HepG2 (cell line): ENCODE results near the gene PPP2R2B. TPM values are rescaled to one million over a fixed set of nuclear protein-coding genes. Genes with fewer than 3 reads are reported as not detected.

ENCODE experiments used
- ATAC-seq: fragments of 200-7000 bp; cut with Tn5 transposase; 3 replicates; pipeline ENCODE4 v1.9.1; 2020; ENCODE audit warnings: mild to moderate bottlenecking, moderate library complexity
- BruUV-seq: library from RNA; stranded (reverse); fragments of 400-500 nt; replicated peaks from 2 replicates; lab custom pipeline; 2021; lab: Mats Ljungman, UMichigan
- CTCF ChIA-PET: fragments of 300-600 bp; formaldehyde crosslinking; extraction: SDS; loops from one replicate; lab custom pipeline; 2021; ENCODE audit warnings: low total read pairs, inconsistent platforms, low intra/inter-chr PET ratio; lab: Yijun Ruan, JAX
- POLR2A ChIA-PET: fragments of 350-600 bp; sonication (Branson Sonifier 250); formaldehyde crosslinking; loops from one replicate; lab custom pipeline; 2020; ENCODE audit warnings: antibody characterized with exemption, inconsistent platforms; lab: Yijun Ruan, JAX
- DNase-seq: peaks from one replicate; pipeline ENCODE4 v3.0.0-alpha.2; 2015; ENCODE audit warnings: low spot score
- FAIRE-seq: peaks from 3 replicates; lab custom pipeline; 2011; peaks lifted over from hg19 to GRCh38; lab: Jason Lieb, UNC
- H2AFZ ChIP-seq: one replicate; pipeline ENCODE4 v1.6.1; 2011; ENCODE audit warnings: low read length, inconsistent platforms
- H3K27ac ChIP-seq: fragments of 300-600 bp; 3 replicates; pipeline ENCODE4 v1.8.0; 2011; ENCODE audit warnings: mixed run types, mild to moderate bottlenecking, mixed read lengths, low read length, inconsistent platforms; ENCODE audit not compliant: insufficient read depth; ENCODE audit errors: extremely low read length
- H3K27me3 ChIP-seq, 2 experiments: fragments of 200-600 bp in 1 of 2; 2 replicates in 1 of 2; 3 replicates in 1 of 2; pipeline versions ENCODE4 v1.6.0 to v1.8.0; 2011; ENCODE audit warnings: low read length in 2 of 2, mild to moderate bottlenecking in 2 of 2, moderate library complexity in 2 of 2, inconsistent platforms in 1 of 2; ENCODE audit not compliant: insufficient read depth in 2 of 2, control insufficient read depth in 1 of 2
- H3K36me3 ChIP-seq, 2 experiments: fragments of 200-600 bp in 1 of 2; replicated peaks in 1 of 2; 2 replicates in 1 of 2; 3 replicates in 1 of 2; pipeline versions ENCODE4 v1.5.1 to v1.8.0; 2011; ENCODE audit warnings: low read length in 2 of 2, inconsistent platforms in 1 of 2; ENCODE audit not compliant: insufficient read depth in 2 of 2, control insufficient read depth in 1 of 2
- H3K4me1 ChIP-seq: 2 replicates; pipeline ENCODE4 v1.5.1; 2012; ENCODE audit warnings: low read length, inconsistent platforms; ENCODE audit not compliant: insufficient read depth
- H3K4me2 ChIP-seq: 2 replicates; pipeline ENCODE4 v1.6.0; 2011; ENCODE audit warnings: low read depth, low read length, inconsistent platforms
- H3K4me3 ChIP-seq, 3 experiments: fragments of 200-600 bp in 1 of 3; sonication (generic), shearing (Covaris generic) in 1 of 3; replicated peaks in 1 of 3; 2 replicates each; pipeline ENCODE4 v1.5.1; 2011 to 2016; ENCODE audit warnings: low read length in 3 of 3, inconsistent platforms in 2 of 3, low read depth in 2 of 3, mild to moderate bottlenecking in 2 of 3, control low read depth in 1 of 3, mixed read lengths in 1 of 3; ENCODE audit not compliant: insufficient read depth in 1 of 3
- H3K79me2 ChIP-seq: one replicate; pipeline ENCODE4 v1.6.1; 2011; ENCODE audit warnings: low read length, inconsistent platforms; ENCODE audit not compliant: insufficient read depth
- H3K9ac ChIP-seq: 2 replicates; pipeline ENCODE4 v1.6.0; 2011; ENCODE audit warnings: mild to moderate bottlenecking, low read depth, low read length, inconsistent platforms; ENCODE audit not compliant: insufficient read depth
- H3K9me3 ChIP-seq: 2 replicates; pipeline ENCODE4 v1.5.1; 2012; ENCODE audit warnings: mild to moderate bottlenecking, low read length
- H4K20me1 ChIP-seq: 2 replicates; pipeline ENCODE4 v1.6.0; 2011; ENCODE audit warnings: inconsistent platforms, mild to moderate bottlenecking, low read length, moderate library complexity; ENCODE audit not compliant: insufficient read depth
- JARID2 ChIP-seq: sonication (generic); formaldehyde crosslinking; IDR thresholded peaks from 2 replicates; pipeline ENCODE4 v1.8.1; 2023; ENCODE audit warnings: missing genetic modification reagents, inconsistent platforms; ENCODE audit not compliant: insufficient replicate concordance
- KDM6A ChIP-seq: IDR thresholded peaks from 2 replicates; pipeline ENCODE4 v1.6.1; 2016; ENCODE audit warnings: low read depth
- MTA3 ChIP-seq: sonication (generic); formaldehyde crosslinking; IDR thresholded peaks from 2 replicates; pipeline ENCODE4 v1.4.0; 2020; ENCODE audit warnings: missing genetic modification reagents
- POLR2AphosphoS5 ChIP-seq: IDR thresholded peaks from 2 replicates; pipeline ENCODE4 v1.6.1; 2012; ENCODE audit warnings: low read depth, low read length
- RFX3 ChIP-seq: IDR thresholded peaks from 2 replicates; pipeline ENCODE4 v1.6.1; 2016; ENCODE audit warnings: missing biosample characterization, missing genetic modification reagents
- SRSF4 ChIP-seq: fragments of 200-400 bp; formaldehyde crosslinking; IDR thresholded peaks from one replicate; pipeline ENCODE4 v1.6.1; 2018; ENCODE audit warnings: mild to moderate bottlenecking, low read depth, low read length, moderate library complexity; ENCODE audit not compliant: poor library complexity, severe bottlenecking
- ZFP36L1 ChIP-seq: sonication (generic); formaldehyde crosslinking; IDR thresholded peaks from 2 replicates; pipeline ENCODE4 v1.8.0; 2022; ENCODE audit warnings: mild to moderate bottlenecking, missing genetic modification reagents, moderate library complexity
- ZNF10 ChIP-seq: sonication (generic); formaldehyde crosslinking; IDR thresholded peaks from 2 replicates; pipeline ENCODE4 v1.4.0; 2020; ENCODE audit warnings: mild to moderate bottlenecking, low read depth, missing genetic modification reagents, borderline replicate concordance
- ZNF138 ChIP-seq: sonication (generic); formaldehyde crosslinking; IDR thresholded peaks from 2 replicates; pipeline ENCODE4 v1.5.0; 2020; ENCODE audit warnings: mild to moderate bottlenecking, low read depth, missing genetic modification reagents
- ZNF235 ChIP-seq: sonication (generic); formaldehyde crosslinking; IDR thresholded peaks from 2 replicates; pipeline ENCODE4 v1.8.1; 2023; ENCODE audit warnings: mild to moderate bottlenecking, missing genetic modification reagents, borderline replicate concordance
- ZNF615 ChIP-seq: sonication (generic); formaldehyde crosslinking; IDR thresholded peaks from 2 replicates; pipeline ENCODE4 v1.5.0; 2020; ENCODE audit warnings: mild to moderate bottlenecking, missing genetic modification reagents, borderline replicate concordance
- ZNF687 ChIP-seq: sonication (generic); formaldehyde crosslinking; IDR thresholded peaks from 2 replicates; pipeline ENCODE4 v1.5.1; 2020; ENCODE audit warnings: mild to moderate bottlenecking, missing genetic modification reagents, moderate library complexity
- ZNF788 ChIP-seq: sonication (generic); formaldehyde crosslinking; IDR thresholded peaks from 2 replicates; pipeline ENCODE4 v1.5.0; 2020; ENCODE audit warnings: mild to moderate bottlenecking, missing genetic modification reagents, borderline replicate concordance
- ZSCAN25 ChIP-seq: sonication (generic); formaldehyde crosslinking; IDR thresholded peaks from 2 replicates; pipeline ENCODE4 v1.8.0; 2022; ENCODE audit warnings: mild to moderate bottlenecking, missing genetic modification reagents
- WGBS: methylation state at CpG from one replicate; pipeline ENCODE4 v1.1.6; 2017; ENCODE audit warnings: low lambda C conversion rate; 5-methylcytosine and 5-hydroxymethylcytosine counted together
- in situ Hi-C: cut with HindIII; loops from 2 replicates; pipeline ENCODE4 v1.10.0; 2017; ENCODE audit warnings: low pct_unique_long_range_greater_than_20kb; ENCODE audit not compliant: extremely low pct_ligation_motif_present
- intact Hi-C: fragments of 100-400 bp; cut with micrococcal nuclease; formaldehyde crosslinking; loops from one replicate; pipeline ENCODE4 v1.10.0; 2022; ENCODE audit not compliant: unreplicated experiment
- polyA plus RNA-seq, 8 experiments: library from polyadenylated mRNA; depleted of rRNA in 3 of 8; stranded (reverse) in 7 of 8; unstranded in 1 of 8; fragments of >200 nt; fragmentation: Illumina TruSeq in 4 of 8; extraction: Trizol in 4 of 8; gene quantifications; 2 replicates each; pipeline versions ENCODE4 v1.2.1 to v1.2.3, GENCODE V29; 2011 to 2016; ENCODE audit warnings: low read depth in 4 of 8, missing spikeins in 1 of 8, mixed read lengths in 1 of 8; ENCODE audit not compliant: insufficient read depth in 1 of 8
- total RNA-seq, 5 experiments: library from RNA; depleted of rRNA; stranded (reverse); fragments of >200 nt; fragmentation: Illumina TruSeq; extraction: Trizol; gene quantifications; 2 replicates each; pipeline ENCODE4 v1.2.3, GENCODE V29; 2016; ENCODE audit warnings: low read depth in 1 of 5

The PPP2R2B gene
- total and polyA plus RNA-seq, 2 of the 13 experiments (the other 11 are each of a cell fraction or from before 2014, with no cell fraction given), result not detected

- in situ Hi-C loops (loop anchor here (25.0 kb wide), 1 partner anchor 514 kb away; no protein-coding TSS in a partner anchor), intact Hi-C loops (no loop called here)
- no peak for DNase-seq
- Histone ChIP-seq H3K9me3 (no peaks in the 10 kb centered on the region), H4K20me1 (no peaks in the 10 kb centered on the region), H3K27me3 (no peaks in the 10 kb centered on the region; a peak in 1 of 5 replicates), H3K4me2 (no peak overlapping the region), H2AFZ (no peak overlapping the region), H3K27ac (no peak overlapping the region), H3K9ac (no peak overlapping the region), H3K79me2 (no peaks in the 10 kb centered on the region), H3K4me1 (no peaks in the 10 kb centered on the region), H3K36me3 (no peaks in the 10 kb centered on the region), H3K4me3 (no peak overlapping the region)
- WGBS, result 32% methylated on average over 1 of the region's 1 CpG
- no peak for ATAC-seq
- BruUV-seq, result no TSS peak
- ChIA-PET POLR2A (no interaction called here), CTCF (no interaction called here)
- no peak for TF ChIP-seq JARID2 (CRISPR knock-in tag)
- no peak for TF ChIP-seq ZSCAN25
- TF ChIP-seq ZNF615 (CRISPR knock-in tag), result no peak
- no peak for TF ChIP-seq MTA3 (CRISPR knock-in tag)
- TF ChIP-seq ZNF687 (CRISPR knock-in tag), result no peak
- no peak for TF ChIP-seq ZNF235
- TF ChIP-seq ZNF138, result no peak
- no peak for TF ChIP-seq SRSF4
- no peak for TF ChIP-seq ZFP36L1 (CRISPR knock-in tag)
- TF ChIP-seq ZNF788 (CRISPR knock-in tag), result no peak
- no peak for TF ChIP-seq KDM6A (CRISPR knock-in tag)
- TF ChIP-seq RFX3 (CRISPR knock-in tag), result no peak
- TF ChIP-seq ZNF10 (CRISPR knock-in tag), result no peak
- no peak for TF ChIP-seq POLR2AphosphoS5
- FAIRE-seq, result no peak
Observed at GRCh38 chr5:146672866-146673265, 205.7 kb downstream of the PPP2R2B start.
